ENCODE data around the gene CRYBA4. TPM values are rescaled to one million over a fixed set of nuclear protein-coding genes. Genes with fewer than 3 reads are reported as not detected.

Gene CRYBA4
- total and polyA plus RNA-seq, 8 donors: 0.21 to 0.87 (median 0.43) TPM; not detected in 2

GRCh38 chr22:26632422-26633155 lies 10.8 kb downstream of the CRYBA4 start:
- DNase-seq: no peak
- intact Hi-C loops (cut with DNase I): no loop called here
- Histone ChIP-seq H3K27ac (peak overlapping the region; percentile 47 to 56), H3K9me3 (peaks cover 0 to 5% of the 10 kb centered on the region in 2 donors), H3K27me3 (no peaks in the 10 kb centered on the region), H3K36me3 (no peaks in the 10 kb centered on the region), H3K4me3 (no peak overlapping the region), H3K4me1 (no peaks in the 10 kb centered on the region)
- no peak for TF ChIP-seq CTCF (IDR thresholded peaks at IDR 0.05)
- peak; percentile 21 for ATAC-seq

- H3K27me3 ChIP-seq: no peaks in the 10 kb centered on the region
- intact Hi-C loops (cut with DNase I): no loop called here
- peaks cover 0 to 5% of the 10 kb centered on the region in 2 donors for H3K9me3 ChIP-seq
- H3K4me3 ChIP-seq: no peak overlapping the region
- no peak for DNase-seq
- H3K36me3 ChIP-seq: no peaks in the 10 kb centered on the region
- H3K27ac ChIP-seq: no peak overlapping the region
- no peak for ATAC-seq
- H3K4me1 ChIP-seq: no peaks in the 10 kb centered on the region
- TF ChIP-seq CTCF (IDR thresholded peaks at IDR 0.05): no peak
Observed at GRCh38 chr22:26634189-26634588, 12.4 kb downstream of the CRYBA4 start.

GRCh38 chr22:26635117-26635516 lies 13.4 kb downstream of the CRYBA4 start:
- no peak overlapping the region for H3K4me3 ChIP-seq
- ATAC-seq (no peak), DNase-seq (no peak)
- intact Hi-C loops (cut with DNase I): no loop called here
- no peak for TF ChIP-seq CTCF (IDR thresholded peaks at IDR 0.05)
- no peaks in the 10 kb centered on the region for H3K4me1 ChIP-seq
- no peaks in the 10 kb centered on the region for H3K36me3 ChIP-seq
- H3K9me3 ChIP-seq: peaks cover 0 to 5% of the 10 kb centered on the region in 2 donors
- peaks cover 0 to 4% of the 10 kb centered on the region in 2 donors for H3K27me3 ChIP-seq
- no peak overlapping the region for H3K27ac ChIP-seq

GRCh38 chr22:26636296-26636695 lies 14.5 kb downstream of the CRYBA4 start:
- H3K9me3 ChIP-seq: no peaks in the 10 kb centered on the region

More at GRCh38 chr22:26636296-26636695, 14.5 kb downstream of the CRYBA4 start:
- ATAC-seq (no peak), DNase-seq (no peak)
- Histone ChIP-seq H3K36me3 (no peaks in the 10 kb centered on the region), H3K4me3 (no peak overlapping the region), H3K27ac (no peak overlapping the region), H3K4me1 (no peaks in the 10 kb centered on the region), H3K27me3 (peaks cover 0 to 11% of the 10 kb centered on the region in 2 donors)
- TF ChIP-seq CTCF (IDR thresholded peaks at IDR 0.05): no peak
- intact Hi-C loops (cut with DNase I): no loop called here

Measured in left lung (tissue), 10 donors.